ENCODE data around the gene ARHGEF7. TPM values are rescaled to one million over a fixed set of nuclear protein-coding genes. Genes with fewer than 3 reads are reported as not detected.

ARHGEF7 gene
- total RNA-seq, 1 donor from 2014 or later, result 73.7 TPM

DNA sequence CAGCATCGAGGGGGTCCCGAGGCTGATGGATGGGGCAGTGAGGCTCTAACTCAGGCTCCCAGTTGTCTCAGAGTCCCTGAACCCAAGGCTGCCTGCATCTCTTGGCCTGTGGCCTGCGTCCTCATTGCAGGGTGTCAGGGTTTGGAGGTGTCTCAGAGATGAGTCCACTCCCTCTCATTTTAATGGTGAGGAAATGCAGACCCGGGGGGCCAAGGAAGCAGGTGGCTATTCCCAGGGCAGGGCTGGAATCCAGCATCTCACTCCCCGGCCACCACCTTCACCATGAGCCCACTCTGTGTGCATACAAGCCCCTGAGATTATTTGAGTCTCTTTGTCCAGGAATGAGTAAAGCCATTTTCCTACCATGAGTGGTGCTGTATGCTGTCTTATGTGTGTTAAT is 226.8 kb downstream of the ARHGEF7 start:
- DNase-seq (ENCODE audit: low read depth) (no peak), FAIRE-seq (no peak)
- no peaks in the 10 kb centered on the region for H3K36me3 ChIP-seq (ENCODE audit: insufficient read depth, low read length)
- peaks cover 22% of the 10 kb centered on the region for H3K36me3 Mint-ChIP-seq (ENCODE audit: low read depth, unreplicated experiment)
- H3K4me3 ChIP-seq (ENCODE audit: insufficient read depth, low read depth, low read length), result no peak overlapping the region
- H3K4me3 Mint-ChIP-seq (ENCODE audit: unreplicated experiment), result no peak overlapping the region
- H4K20me1 ChIP-seq (ENCODE audit: insufficient read depth, low read length), result no peaks in the 10 kb centered on the region
- H3K4me2 ChIP-seq (ENCODE audit: low read length), result no peak overlapping the region
- H3K27me3 Mint-ChIP-seq (ENCODE audit: low read depth, unreplicated experiment), result peaks cover 3% of the 10 kb centered on the region
- peaks cover 3% of the 10 kb centered on the region for H3K9me3 Mint-ChIP-seq (ENCODE audit: unreplicated experiment)
- H3K79me2 ChIP-seq (ENCODE audit: insufficient read depth, low read length), result no peaks in the 10 kb centered on the region
- no peak overlapping the region for H2AFZ ChIP-seq (ENCODE audit: low read depth, low read length)
- H3K27ac ChIP-seq (ENCODE audit: low read depth, low read length), result no peak overlapping the region
- no peak overlapping the region for H3K27ac Mint-ChIP-seq (ENCODE audit: unreplicated experiment)
- no peaks in the 10 kb centered on the region for H3K9me3 ChIP-seq (ENCODE audit: insufficient read depth, low read depth, low read length)
- no peaks in the 10 kb centered on the region for H3K27me3 ChIP-seq (ENCODE audit: insufficient read depth, low read length)
- no peak overlapping the region for H3K9ac ChIP-seq (ENCODE audit: low read length)
- TF ChIP-seq EZH2 (IDR thresholded peaks at IDR 0.05; ENCODE audit: insufficient read depth, low read length), result no peak
- TF ChIP-seq, protein P1, sequence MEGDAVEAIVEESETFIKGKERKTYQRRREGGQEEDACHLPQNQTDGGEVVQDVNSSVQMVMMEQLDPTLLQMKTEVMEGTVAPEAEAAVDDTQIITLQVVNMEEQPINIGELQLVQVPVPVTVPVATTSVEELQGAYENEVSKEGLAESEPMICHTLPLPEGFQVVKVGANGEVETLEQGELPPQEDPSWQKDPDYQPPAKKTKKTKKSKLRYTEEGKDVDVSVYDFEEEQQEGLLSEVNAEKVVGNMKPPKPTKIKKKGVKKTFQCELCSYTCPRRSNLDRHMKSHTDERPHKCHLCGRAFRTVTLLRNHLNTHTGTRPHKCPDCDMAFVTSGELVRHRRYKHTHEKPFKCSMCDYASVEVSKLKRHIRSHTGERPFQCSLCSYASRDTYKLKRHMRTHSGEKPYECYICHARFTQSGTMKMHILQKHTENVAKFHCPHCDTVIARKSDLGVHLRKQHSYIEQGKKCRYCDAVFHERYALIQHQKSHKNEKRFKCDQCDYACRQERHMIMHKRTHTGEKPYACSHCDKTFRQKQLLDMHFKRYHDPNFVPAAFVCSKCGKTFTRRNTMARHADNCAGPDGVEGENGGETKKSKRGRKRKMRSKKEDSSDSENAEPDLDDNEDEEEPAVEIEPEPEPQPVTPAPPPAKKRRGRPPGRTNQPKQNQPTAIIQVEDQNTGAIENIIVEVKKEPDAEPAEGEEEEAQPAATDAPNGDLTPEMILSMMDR (IDR thresholded peaks at IDR 0.05; ENCODE audit: insufficient read depth, low read depth, low read length), result no peak
- peaks cover 16% of the 10 kb centered on the region for H3K4me1 Mint-ChIP-seq (ENCODE audit: low read depth, unreplicated experiment)
- H3K4me1 ChIP-seq (ENCODE audit: insufficient read depth, low read length), result peaks cover 10% of the 10 kb centered on the region

DNA sequence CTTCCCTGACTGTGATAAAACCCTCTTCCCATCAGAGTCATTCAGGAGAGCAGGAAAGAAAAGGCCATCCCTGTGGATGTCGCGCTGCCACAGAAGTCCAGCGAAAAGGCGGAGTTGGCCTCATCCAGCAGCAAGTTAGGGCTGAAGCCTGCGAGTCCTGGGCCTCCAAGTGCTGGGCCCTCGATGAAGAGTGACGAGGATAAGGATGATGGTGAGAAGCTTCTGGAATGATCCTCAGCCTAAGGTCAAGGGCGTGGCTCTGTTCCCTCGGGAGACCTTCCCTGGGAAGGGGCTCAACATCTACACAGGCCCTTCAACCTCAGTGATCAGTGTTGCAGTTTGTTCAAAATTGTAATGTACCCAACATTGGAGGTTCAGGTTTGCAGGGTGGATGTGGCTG is 227.6 kb downstream of the ARHGEF7 start:
- H2AFZ ChIP-seq (ENCODE audit: low read depth, low read length), result no peak overlapping the region
- no peak overlapping the region for H3K27ac Mint-ChIP-seq (ENCODE audit: unreplicated experiment)
- H3K27ac ChIP-seq (ENCODE audit: low read depth, low read length), result no peak overlapping the region
- no peak overlapping the region for H3K4me2 ChIP-seq (ENCODE audit: low read length)
- H3K4me1 ChIP-seq (ENCODE audit: insufficient read depth, low read length), result peaks cover 5% of the 10 kb centered on the region
- no peaks in the 10 kb centered on the region for H3K79me2 ChIP-seq (ENCODE audit: insufficient read depth, low read length)
- no peak overlapping the region for H3K4me3 Mint-ChIP-seq (ENCODE audit: unreplicated experiment)
- peaks cover 24% of the 10 kb centered on the region for H3K36me3 Mint-ChIP-seq (ENCODE audit: low read depth, unreplicated experiment)
- H3K27me3 Mint-ChIP-seq (ENCODE audit: low read depth, unreplicated experiment), result peaks cover 6% of the 10 kb centered on the region
- H3K36me3 ChIP-seq (ENCODE audit: insufficient read depth, low read length), result no peaks in the 10 kb centered on the region
- H3K9ac ChIP-seq (ENCODE audit: low read length), result no peak overlapping the region
- H4K20me1 ChIP-seq (ENCODE audit: insufficient read depth, low read length), result no peaks in the 10 kb centered on the region
- no peaks in the 10 kb centered on the region for H3K9me3 ChIP-seq (ENCODE audit: insufficient read depth, low read depth, low read length)
- H3K27me3 ChIP-seq (ENCODE audit: insufficient read depth, low read length), result no peaks in the 10 kb centered on the region
- DNase-seq (ENCODE audit: low read depth), result no peak
- TF ChIP-seq, protein P1 (IDR thresholded peaks at IDR 0.05; ENCODE audit: insufficient read depth, low read depth, low read length), result no peak
- no peak for TF ChIP-seq EZH2 (IDR thresholded peaks at IDR 0.05; ENCODE audit: insufficient read depth, low read length)
- no peaks in the 10 kb centered on the region for H3K9me3 Mint-ChIP-seq (ENCODE audit: unreplicated experiment)
- H3K4me1 Mint-ChIP-seq (ENCODE audit: low read depth, unreplicated experiment), result peaks cover 8% of the 10 kb centered on the region
- H3K4me3 ChIP-seq (ENCODE audit: insufficient read depth, low read depth, low read length), result no peak overlapping the region
- FAIRE-seq, result no peak

DNA sequence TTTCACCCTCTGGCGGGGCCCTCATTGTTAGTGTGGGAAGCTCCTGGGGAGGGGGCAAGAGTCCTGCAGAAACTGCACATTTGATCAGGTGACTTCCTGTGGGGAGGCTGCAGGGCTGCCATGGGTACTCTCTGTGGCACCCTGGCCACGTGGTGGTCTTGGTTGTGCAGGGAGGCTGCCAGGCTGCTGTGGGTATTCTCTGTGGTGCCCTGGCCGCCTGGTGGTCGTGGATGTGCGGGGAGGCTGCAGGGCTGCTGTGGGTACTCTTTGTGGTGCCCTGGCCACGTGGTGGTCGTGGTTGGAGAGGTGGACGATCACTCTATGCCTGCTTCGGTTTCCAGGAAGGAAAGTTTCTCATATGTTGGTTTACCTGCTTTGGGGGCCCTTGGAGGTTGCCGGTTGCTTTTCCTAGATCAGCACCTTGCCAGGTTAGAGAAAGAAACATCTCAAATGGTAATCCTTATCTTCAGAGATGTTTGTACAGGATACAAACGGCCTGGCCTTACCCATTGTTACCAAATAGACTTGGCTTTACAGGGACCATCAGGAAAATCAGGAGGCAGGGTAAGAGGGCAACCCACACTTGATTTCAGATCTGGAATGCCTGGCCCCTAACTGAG is 228.2 kb downstream of the ARHGEF7 start:
- no peak overlapping the region for H3K27ac ChIP-seq (ENCODE audit: low read depth, low read length)
- Mint-ChIP-seq H3K9me3 (ENCODE audit: unreplicated experiment) (no peaks in the 10 kb centered on the region), H3K4me1 (ENCODE audit: low read depth, unreplicated experiment) (peaks cover 5% of the 10 kb centered on the region), H3K36me3 (ENCODE audit: low read depth, unreplicated experiment) (peaks cover 24% of the 10 kb centered on the region), H3K4me3 (ENCODE audit: unreplicated experiment) (no peak overlapping the region), H3K27me3 (ENCODE audit: low read depth, unreplicated experiment) (peaks cover 6% of the 10 kb centered on the region), H3K27ac (ENCODE audit: unreplicated experiment) (no peak overlapping the region)
- H3K4me2 ChIP-seq (ENCODE audit: low read length), result no peak overlapping the region
- no peaks in the 10 kb centered on the region for H3K9me3 ChIP-seq (ENCODE audit: insufficient read depth, low read depth, low read length)
- DNase-seq (ENCODE audit: low read depth), result no peak
- no peaks in the 10 kb centered on the region for H3K36me3 ChIP-seq (ENCODE audit: insufficient read depth, low read length)
- no peak overlapping the region for H3K4me3 ChIP-seq (ENCODE audit: insufficient read depth, low read depth, low read length)
- FAIRE-seq, result no peak
- H3K9ac ChIP-seq (ENCODE audit: low read length), result no peak overlapping the region
- H2AFZ ChIP-seq (ENCODE audit: low read depth, low read length), result no peak overlapping the region
- no peak for TF ChIP-seq EZH2 (IDR thresholded peaks at IDR 0.05; ENCODE audit: insufficient read depth, low read length)
- TF ChIP-seq, protein P1 (IDR thresholded peaks at IDR 0.05; ENCODE audit: insufficient read depth, low read depth, low read length), result no peak
- peaks cover 5% of the 10 kb centered on the region for H3K4me1 ChIP-seq (ENCODE audit: insufficient read depth, low read length)
- no peaks in the 10 kb centered on the region for H3K79me2 ChIP-seq (ENCODE audit: insufficient read depth, low read length)
- H3K27me3 ChIP-seq (ENCODE audit: insufficient read depth, low read length), result no peaks in the 10 kb centered on the region
- no peaks in the 10 kb centered on the region for H4K20me1 ChIP-seq (ENCODE audit: insufficient read depth, low read length)
